ENCODE data around the gene EDNRB.
"Not testable (repeated sequence)": the region's sequence is repeated elsewhere in the genome, so short reads cannot be mapped to it uniquely, and the experiment has no call there.

The EDNRB gene

GRCh38 chr13:77857531-77858209 is 61.0 kb downstream of the EDNRB start:
- no peak for DNase-seq (ENCODE audit: low read depth)
- no peak overlapping the region for H3K4me3 ChIP-seq (ENCODE audit: low read length)
- TF ChIP-seq CTCF (IDR thresholded peaks at IDR 0.05; ENCODE audit: insufficient read depth, low read depth, low read length, missing control alignments), result no peak

GRCh38 chr13:77853703-77854102 is 64.9 kb downstream of the EDNRB start:
- no peak for TF ChIP-seq CTCF (IDR thresholded peaks at IDR 0.05; ENCODE audit: insufficient read depth, low read depth, low read length, missing control alignments)
- no peak overlapping the region for H3K4me3 ChIP-seq (ENCODE audit: low read length)
- no peak for DNase-seq (ENCODE audit: low read depth)

- not testable (repeated sequence) for H3K4me3 ChIP-seq (ENCODE audit: low read length); DNase-seq (ENCODE audit: low read depth)
These were observed 70.6 kb downstream of the EDNRB start for GRCh38 chr13:77848050-77848449.

- no peak for DNase-seq (ENCODE audit: low read depth)
- no peak overlapping the region for H3K4me3 ChIP-seq (ENCODE audit: low read length)
- no peak for TF ChIP-seq CTCF (IDR thresholded peaks at IDR 0.05; ENCODE audit: insufficient read depth, low read depth, low read length, missing control alignments)
These were observed 72.5 kb downstream of the EDNRB start for GRCh38 chr13:77846173-77846572.

All from epithelial cell of esophagus (primary cell).